Measurements from ENCODE around the gene MTUS2.

The MTUS2 gene

GRCh38 chr13:29000826-29001225 is 180.7 kb downstream of the MTUS2 start:
- DNase-seq: no peak
- no peak overlapping the region for H3K4me2 ChIP-seq (ENCODE audit: low read depth, low read length)

GRCh38 chr13:29005035-29005762 is 185.1 kb downstream of the MTUS2 start:
- no peak overlapping the region for H3K27ac ChIP-seq (ENCODE audit: low read length)
- H3K4me1 ChIP-seq (ENCODE audit: low read length): no peaks in the 10 kb centered on the region

More at GRCh38 chr13:29000826-29001225, 180.7 kb downstream of the MTUS2 start:
- Histone ChIP-seq H3K27ac (ENCODE audit: low read length) (no peak overlapping the region), H4K20me1 (ENCODE audit: insufficient read depth, low read length) (no peaks in the 10 kb centered on the region), H3K4me3 (ENCODE audit: low read length) (no peak overlapping the region), H3K27me3 (replicated peaks; ENCODE audit: insufficient read depth, low read length) (no peaks in the 10 kb centered on the region), H3K9ac (ENCODE audit: low read length) (no peak overlapping the region), H2AFZ (ENCODE audit: low read length) (no peak overlapping the region), H3K36me3 (replicated peaks; ENCODE audit: insufficient read depth, low read length) (no peaks in the 10 kb centered on the region), H3K4me1 (ENCODE audit: low read length) (no peaks in the 10 kb centered on the region), H3K79me2 (ENCODE audit: low read length) (no peaks in the 10 kb centered on the region), H3F3A (ENCODE audit: insufficient read depth, low read length) (no peaks in the 10 kb centered on the region), H3K9me2 (replicated peaks; ENCODE audit: insufficient read depth, low read length) (no peaks in the 10 kb centered on the region), H3K9me3 (replicated peaks; ENCODE audit: insufficient read depth, low read length) (no peaks in the 10 kb centered on the region)
- no peak for TF ChIP-seq CTCF (IDR thresholded peaks at IDR 0.05; ENCODE audit: low read length)
- no peak for TF ChIP-seq EZH2phosphoT487 (IDR thresholded peaks at IDR 0.05; ENCODE audit: low read length)
- no peak for TF ChIP-seq EZH2 (optimal IDR thresholded peaks at IDR 0.05; ENCODE audit: low read depth, low read length)

GRCh38 chr13:29005763-29006120 is 185.6 kb downstream of the MTUS2 start:
- no peaks in the 10 kb centered on the region for H3K79me2 ChIP-seq (ENCODE audit: low read length)
- H3K27ac ChIP-seq (ENCODE audit: low read length): no peak overlapping the region
- H3F3A ChIP-seq (ENCODE audit: insufficient read depth, low read length): no peaks in the 10 kb centered on the region
- no peaks in the 10 kb centered on the region for H3K9me2 ChIP-seq (replicated peaks; ENCODE audit: insufficient read depth, low read length)
- no peak overlapping the region for H3K9ac ChIP-seq (ENCODE audit: low read length)
- H2AFZ ChIP-seq (ENCODE audit: low read length): no peak overlapping the region
- no peak overlapping the region for H3K4me2 ChIP-seq (ENCODE audit: low read depth, low read length)
- no peaks in the 10 kb centered on the region for H3K4me1 ChIP-seq (ENCODE audit: low read length)
- no peaks in the 10 kb centered on the region for H4K20me1 ChIP-seq (ENCODE audit: insufficient read depth, low read length)
- H3K27me3 ChIP-seq (replicated peaks; ENCODE audit: insufficient read depth, low read length): no peaks in the 10 kb centered on the region
- H3K9me3 ChIP-seq (replicated peaks; ENCODE audit: insufficient read depth, low read length): no peaks in the 10 kb centered on the region
- no peak for TF ChIP-seq EZH2phosphoT487 (IDR thresholded peaks at IDR 0.05; ENCODE audit: low read length)
- TF ChIP-seq EZH2 (optimal IDR thresholded peaks at IDR 0.05; ENCODE audit: low read depth, low read length): no peak
- no peak for TF ChIP-seq CTCF (IDR thresholded peaks at IDR 0.05; ENCODE audit: low read length)
- H3K36me3 ChIP-seq (replicated peaks; ENCODE audit: insufficient read depth, low read length): no peaks in the 10 kb centered on the region
- no peak overlapping the region for H3K4me3 ChIP-seq (ENCODE audit: low read length)
- DNase-seq: no peak

More at GRCh38 chr13:29005035-29005762, 185.1 kb downstream of the MTUS2 start:
- H3K27me3 ChIP-seq (replicated peaks; ENCODE audit: insufficient read depth, low read length): no peaks in the 10 kb centered on the region
- H3F3A ChIP-seq (ENCODE audit: insufficient read depth, low read length): no peaks in the 10 kb centered on the region
- H3K4me2 ChIP-seq (ENCODE audit: low read depth, low read length): no peak overlapping the region
- no peaks in the 10 kb centered on the region for H3K79me2 ChIP-seq (ENCODE audit: low read length)
- no peaks in the 10 kb centered on the region for H4K20me1 ChIP-seq (ENCODE audit: insufficient read depth, low read length)
- no peak for TF ChIP-seq CTCF (IDR thresholded peaks at IDR 0.05; ENCODE audit: low read length)
- no peak overlapping the region for H3K9ac ChIP-seq (ENCODE audit: low read length)
- no peaks in the 10 kb centered on the region for H3K9me3 ChIP-seq (replicated peaks; ENCODE audit: insufficient read depth, low read length)
- H3K4me3 ChIP-seq (ENCODE audit: low read length): no peak overlapping the region
- H3K36me3 ChIP-seq (replicated peaks; ENCODE audit: insufficient read depth, low read length): no peaks in the 10 kb centered on the region
- no peak for DNase-seq
- H2AFZ ChIP-seq (ENCODE audit: low read length): no peak overlapping the region
- no peaks in the 10 kb centered on the region for H3K9me2 ChIP-seq (replicated peaks; ENCODE audit: insufficient read depth, low read length)

All from MM.1S (cell line).